ENCODE measurements around the gene SLC35E4.

SLC35E4 gene

GRCh38 chr22:30680991-30681770 lies 45.6 kb downstream of the SLC35E4 start:
- Mint-ChIP-seq H3K9me3 (no peaks in the 10 kb centered on the region), H3K4me3 (no peak overlapping the region), H3K36me3 (ENCODE audit: low read depth) (no peaks in the 10 kb centered on the region), H3K27me3 (peaks cover 10% of the 10 kb centered on the region), H3K27ac (no peak overlapping the region), H3K4me1 (ENCODE audit: low read depth) (no peaks in the 10 kb centered on the region)

GRCh38 chr22:30681831-30682230 lies 46.2 kb downstream of the SLC35E4 start:
- Mint-ChIP-seq H3K36me3 (ENCODE audit: low read depth) (no peaks in the 10 kb centered on the region), H3K9me3 (no peaks in the 10 kb centered on the region), H3K4me1 (ENCODE audit: low read depth) (no peaks in the 10 kb centered on the region), H3K27ac (no peak overlapping the region), H3K27me3 (peaks cover 10% of the 10 kb centered on the region), H3K4me3 (no peak overlapping the region)

DNA sequence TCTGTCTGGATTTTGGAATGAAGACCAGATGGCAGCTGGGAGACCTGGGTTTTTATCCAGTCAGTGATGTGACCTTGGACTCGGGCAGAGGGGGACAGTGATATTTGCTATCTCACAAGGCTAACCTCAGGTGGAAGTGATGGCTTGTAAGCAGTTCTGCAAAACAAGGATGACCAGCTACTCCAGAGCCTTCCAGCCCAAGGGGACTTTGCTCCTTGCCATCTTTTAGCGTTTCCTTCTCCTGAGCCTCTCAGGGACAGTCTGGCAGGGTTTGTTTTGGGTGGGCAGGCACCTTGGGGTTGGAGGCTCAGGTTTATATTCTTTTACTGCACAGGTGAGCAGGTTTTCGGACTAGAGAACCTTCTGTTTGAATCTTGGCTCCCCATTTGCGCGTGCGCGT lies 49.6 kb downstream of the SLC35E4 start:
- Mint-ChIP-seq H3K4me3 (no peak overlapping the region), H3K9me3 (no peaks in the 10 kb centered on the region), H3K27ac (no peak overlapping the region), H3K4me1 (ENCODE audit: low read depth) (no peaks in the 10 kb centered on the region), H3K36me3 (ENCODE audit: low read depth) (no peaks in the 10 kb centered on the region), H3K27me3 (no peaks in the 10 kb centered on the region)

DNA sequence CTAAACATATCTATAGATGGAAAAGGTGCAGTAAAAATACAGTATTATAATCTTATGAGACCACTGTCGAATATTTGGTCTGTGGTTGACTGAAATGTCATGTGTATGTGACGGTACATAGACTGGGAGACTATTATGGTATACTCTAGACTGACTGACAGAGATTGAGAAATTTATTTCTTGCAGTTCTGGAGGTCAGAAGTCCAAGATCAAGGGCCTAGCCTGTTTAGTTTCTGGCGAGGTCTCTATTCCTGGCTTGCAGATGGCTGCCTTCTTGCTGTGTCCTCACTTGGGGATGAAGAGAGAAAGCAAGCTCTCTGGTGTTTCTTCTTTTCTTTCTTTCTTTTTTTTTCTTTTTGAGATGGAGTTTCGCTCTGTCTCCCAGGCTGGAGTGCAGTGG lies 51.8 kb downstream of the SLC35E4 start:
- H3K4me1 Mint-ChIP-seq (ENCODE audit: low read depth), result no peaks in the 10 kb centered on the region
- no peaks in the 10 kb centered on the region for H3K36me3 Mint-ChIP-seq (ENCODE audit: low read depth)
- no peaks in the 10 kb centered on the region for H3K27me3 Mint-ChIP-seq
- no peak overlapping the region for H3K4me3 Mint-ChIP-seq
- H3K9me3 Mint-ChIP-seq, result no peaks in the 10 kb centered on the region
- H3K27ac Mint-ChIP-seq, result no peak overlapping the region

DNA sequence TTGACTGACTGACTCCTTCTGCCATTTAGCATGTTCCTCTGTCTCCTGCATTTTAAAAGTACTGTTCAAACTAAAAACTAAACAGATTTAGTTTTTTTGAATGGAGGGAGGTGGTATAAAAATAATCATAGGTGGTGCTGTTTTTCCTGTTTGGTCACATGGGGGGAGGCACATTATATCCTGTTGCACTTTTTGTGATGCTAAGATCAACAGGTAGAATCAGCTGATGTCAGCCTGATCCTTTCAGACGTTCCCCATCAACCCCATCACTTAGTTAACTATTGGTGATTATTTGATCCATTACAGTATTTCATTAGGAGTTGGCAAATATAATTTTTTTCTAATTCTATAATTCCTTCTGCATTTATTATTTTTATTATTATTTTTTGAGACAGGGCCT lies 54.0 kb downstream of the SLC35E4 start:
- Mint-ChIP-seq H3K27me3 (peaks cover 11% of the 10 kb centered on the region), H3K27ac (no peak overlapping the region), H3K4me1 (ENCODE audit: low read depth) (peaks cover 5% of the 10 kb centered on the region), H3K36me3 (ENCODE audit: low read depth) (no peaks in the 10 kb centered on the region), H3K4me3 (no peak overlapping the region), H3K9me3 (no peaks in the 10 kb centered on the region)

GRCh38 chr22:30691204-30691603 lies 55.6 kb downstream of the SLC35E4 start:
- Mint-ChIP-seq H3K9me3 (no peaks in the 10 kb centered on the region), H3K4me1 (ENCODE audit: low read depth) (peaks cover 5% of the 10 kb centered on the region), H3K4me3 (no peak overlapping the region), H3K36me3 (ENCODE audit: low read depth) (no peaks in the 10 kb centered on the region), H3K27ac (no peak overlapping the region), H3K27me3 (peaks cover 20% of the 10 kb centered on the region)

GRCh38 chr22:30694171-30694639 lies 58.6 kb downstream of the SLC35E4 start:
- Mint-ChIP-seq H3K4me3 (peak overlapping the region; percentile 83), H3K36me3 (ENCODE audit: low read depth) (no peaks in the 10 kb centered on the region), H3K9me3 (no peaks in the 10 kb centered on the region), H3K27me3 (peaks cover 20% of the 10 kb centered on the region), H3K4me1 (ENCODE audit: low read depth) (peaks cover 5% of the 10 kb centered on the region), H3K27ac (peak overlapping the region; percentile 47)

GRCh38 chr22:30694640-30695350 lies 59.2 kb downstream of the SLC35E4 start, which contains the start of gene OSBP2:
TSS of gene OSBP2 (plus strand) at chr22:30694874. CDS start at chr22:30694910, 36 bp downstream.
- peak within 1 kb of the TSS; percentile 83 for H3K4me3 Mint-ChIP-seq
- H3K4me1 Mint-ChIP-seq (ENCODE audit: low read depth), result peaks cover 5% of the 10 kb centered on the region
- peak within 1 kb of the TSS; percentile 47 for H3K27ac Mint-ChIP-seq
- no peaks in the 10 kb centered on the region for H3K9me3 Mint-ChIP-seq
- no peaks in the 10 kb centered on the region for H3K36me3 Mint-ChIP-seq (ENCODE audit: low read depth)
- peaks cover 25% of the 10 kb centered on the region for H3K27me3 Mint-ChIP-seq

DNA sequence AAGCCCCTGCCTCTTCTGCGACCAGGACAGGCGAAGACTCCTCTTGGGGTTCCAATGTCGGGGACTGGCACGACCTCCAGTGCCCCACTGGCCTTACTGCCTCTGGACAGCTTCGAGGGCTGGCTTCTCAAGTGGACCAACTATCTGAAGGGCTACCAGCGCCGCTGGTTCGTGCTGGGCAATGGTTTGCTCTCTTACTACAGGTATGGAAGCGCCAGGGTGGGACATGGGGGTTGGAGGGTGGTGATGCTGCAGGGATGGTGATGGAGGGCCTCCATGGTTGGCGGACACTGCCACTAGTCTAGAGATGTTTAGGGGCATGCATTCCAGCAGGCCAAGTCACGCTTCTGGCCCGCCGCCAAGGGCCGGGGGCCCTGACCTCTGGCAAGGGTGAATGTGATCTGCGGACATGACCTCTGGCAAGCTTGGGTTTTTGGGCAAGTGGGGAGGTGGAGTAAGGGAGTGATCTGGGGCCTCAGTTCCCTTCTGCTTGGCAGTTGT lies 59.8 kb downstream of the SLC35E4 start:
- peaks cover 25% of the 10 kb centered on the region for H3K27me3 Mint-ChIP-seq
- no peak overlapping the region for H3K27ac Mint-ChIP-seq

DNA sequence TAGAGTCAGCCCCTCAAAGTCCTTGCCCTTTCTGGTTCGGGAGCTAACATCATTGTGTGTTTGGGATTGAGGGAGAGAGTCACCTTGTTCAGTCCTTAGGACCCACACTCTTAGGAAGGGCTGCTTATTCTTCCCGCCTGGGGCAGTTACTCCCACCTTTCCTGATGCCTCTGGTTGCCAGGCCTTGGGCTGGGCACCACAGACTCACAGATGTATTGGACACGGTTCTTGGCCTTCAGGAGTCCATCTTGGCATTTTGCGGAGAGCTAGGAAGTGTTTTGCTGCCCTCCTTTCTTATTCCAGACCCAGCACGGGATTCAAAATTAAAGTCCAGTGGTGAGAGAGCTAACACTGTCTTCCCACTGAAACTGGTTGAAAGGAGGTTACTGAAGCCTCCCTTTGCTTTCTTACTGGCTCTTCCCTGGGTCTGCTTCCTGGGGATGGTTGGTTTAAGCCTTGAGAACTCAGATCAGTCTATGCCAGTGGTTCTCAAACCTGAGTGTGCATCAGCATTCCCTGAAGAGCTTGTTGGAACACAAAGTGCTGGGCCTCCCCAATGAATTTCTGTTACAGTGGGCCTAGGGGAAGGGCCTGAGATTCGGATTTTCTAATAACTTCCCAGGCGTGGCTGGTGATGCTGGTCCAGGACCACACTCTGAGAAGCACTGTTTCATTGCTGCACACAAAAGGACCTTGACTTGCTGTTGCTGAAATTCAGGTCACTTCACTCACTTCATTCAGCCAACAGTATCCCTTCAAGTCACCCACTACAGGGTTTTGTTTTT lies 60.5 kb downstream of the SLC35E4 start:
- peak overlapping the region; percentile 47 for H3K4me3 Mint-ChIP-seq
- peaks cover 25% of the 10 kb centered on the region for H3K27me3 Mint-ChIP-seq
- no peaks in the 10 kb centered on the region for H3K9me3 Mint-ChIP-seq
- no peak overlapping the region for H3K27ac Mint-ChIP-seq
- H3K4me1 Mint-ChIP-seq (ENCODE audit: low read depth), result peaks cover 5% of the 10 kb centered on the region
- no peaks in the 10 kb centered on the region for H3K36me3 Mint-ChIP-seq (ENCODE audit: low read depth)

More for the DNA sequence above, 59.8 kb downstream of the SLC35E4 start:
- Mint-ChIP-seq H3K4me1 (ENCODE audit: low read depth) (peaks cover 5% of the 10 kb centered on the region), H3K36me3 (ENCODE audit: low read depth) (no peaks in the 10 kb centered on the region), H3K9me3 (no peaks in the 10 kb centered on the region), H3K4me3 (peak overlapping the region; percentile 47)
